Stimulated activated CD4-positive, alpha-beta T cell treated with anti-CD3 and anti-CD28 coated beads, Interleukin-4, amount 100 ng/mL, for 4 hours (primary cell): Measurements from ENCODE around the gene GIGYF2.
A peak's percentile ranks its signal among the peaks of the same experiment; 100 is the strongest.

Source experiments
- DNase-seq, 2 experiments: peaks; one replicate each; pipeline ENCODE4 v3.0.0-alpha.2; 2020

GIGYF2 gene

GRCh38 chr2:232884001-232884421 lies 186.9 kb downstream of the GIGYF2 start:
- DNase-seq: no peak

- DNase-seq: no peak
Observed at GRCh38 chr2:232884549-232885263, 187.6 kb downstream of the GIGYF2 start.

- DNase-seq: no peak
Observed at GRCh38 chr2:232885264-232885961, 188.3 kb downstream of the GIGYF2 start.

DNA sequence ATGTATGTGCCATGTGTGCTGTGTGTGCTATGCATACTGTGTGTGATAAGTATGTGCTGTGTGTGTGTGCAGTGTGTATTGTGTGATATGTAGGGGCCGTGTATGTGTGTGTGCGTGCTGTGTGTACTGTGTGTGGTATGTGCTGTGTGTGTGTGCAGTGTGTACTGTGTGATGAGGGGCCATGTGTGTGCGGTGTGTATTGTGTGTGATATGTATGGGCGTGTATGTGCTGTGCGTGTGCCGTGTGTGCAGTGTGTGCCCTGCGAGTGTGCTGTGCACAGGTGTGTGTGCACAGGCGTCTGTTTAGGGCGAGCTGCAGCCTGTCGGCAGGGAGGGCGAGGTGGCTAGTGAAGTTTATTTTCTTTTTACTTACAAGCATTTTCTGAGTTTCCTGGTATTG lies 189.0 kb downstream of the GIGYF2 start:
- DNase-seq: no peak

DNA sequence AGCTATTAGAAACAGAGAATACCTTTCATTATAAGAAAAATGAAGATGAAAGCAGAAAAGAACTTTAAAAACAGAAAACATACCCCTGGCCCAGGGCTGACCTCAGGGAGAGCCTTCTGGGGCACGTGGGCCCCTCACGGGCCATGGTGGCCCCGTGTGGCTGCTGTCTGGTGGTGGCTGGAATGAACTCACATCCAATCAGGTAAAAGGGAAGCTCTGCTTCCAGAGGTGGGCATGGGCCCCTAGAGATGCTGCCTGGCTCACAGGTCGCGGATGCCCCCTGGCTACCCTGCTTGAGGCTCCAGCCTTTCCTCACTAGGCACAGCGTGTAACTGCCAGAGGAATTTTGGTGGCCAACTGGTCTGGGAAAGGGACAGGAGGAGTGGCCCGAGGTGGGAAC lies 189.5 kb downstream of the GIGYF2 start:
- DNase-seq: no peak

DNA sequence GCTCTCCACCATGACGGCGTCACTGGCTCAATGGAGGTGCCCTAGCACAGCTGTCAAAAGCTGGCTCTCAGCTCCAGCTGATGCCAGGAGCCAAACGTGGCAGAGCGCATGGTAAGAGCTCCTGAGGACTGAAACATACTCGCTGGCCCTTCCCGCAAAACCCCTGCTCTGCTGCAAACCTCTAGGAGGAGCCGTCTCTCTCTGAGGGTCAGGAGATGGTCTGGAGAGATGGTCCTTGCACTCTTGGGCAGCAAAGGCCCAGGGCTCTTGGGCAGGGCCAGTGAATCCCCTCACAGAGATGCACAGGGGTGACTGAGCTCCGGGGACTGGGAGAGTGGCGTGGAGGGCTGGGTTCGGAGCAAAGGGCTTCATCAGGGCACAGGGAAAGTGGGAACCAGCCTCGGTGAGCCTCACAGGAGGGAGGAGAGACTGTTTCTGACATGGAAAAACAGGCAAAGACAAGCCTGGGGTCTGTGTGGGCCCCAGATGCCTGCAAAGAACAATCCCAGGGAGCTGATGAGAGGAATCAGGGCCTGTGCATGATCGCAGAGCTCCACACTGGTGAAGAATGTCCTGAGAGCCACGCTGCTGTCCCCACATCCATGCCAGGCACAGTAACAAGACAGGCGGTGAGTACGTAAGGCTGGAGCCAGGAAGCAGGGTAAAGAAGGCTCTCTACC lies 190.2 kb downstream of the GIGYF2 start:
- DNase-seq: no peak

- no peak for DNase-seq
Observed at GRCh38 chr2:232888099-232888836, 191.1 kb downstream of the GIGYF2 start.

DNA sequence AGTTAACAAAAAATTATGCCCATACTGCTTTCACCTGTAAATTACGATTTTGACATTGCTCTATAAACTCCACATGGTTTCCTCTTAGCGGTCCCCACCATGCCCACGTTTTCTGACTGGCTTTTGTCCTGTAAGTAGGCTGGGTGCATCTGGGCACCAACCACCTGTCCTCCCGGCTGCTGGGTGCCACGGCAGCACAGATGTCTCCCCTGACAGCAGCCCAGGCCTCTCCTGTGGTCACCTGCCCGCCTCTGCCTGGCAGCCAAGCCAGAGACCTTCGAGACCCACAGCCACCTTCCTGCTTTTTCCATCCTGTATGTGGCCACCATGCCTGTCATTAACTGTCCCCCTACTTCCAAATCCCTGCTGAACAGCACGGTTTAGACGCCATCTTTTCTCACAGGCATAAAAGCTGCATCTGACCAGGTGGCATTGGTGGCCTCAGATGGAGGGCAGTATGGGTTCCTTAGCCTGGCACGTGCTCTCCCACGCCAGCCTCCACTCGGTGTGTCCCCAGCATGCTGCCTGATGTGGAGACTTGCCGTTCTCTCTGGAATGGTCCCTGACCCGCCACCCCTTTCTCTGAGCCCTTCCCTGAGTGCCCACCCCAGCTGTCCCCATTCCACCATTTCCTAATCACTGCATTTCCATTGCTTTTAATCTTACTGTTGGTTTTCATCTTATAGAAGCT lies 191.9 kb downstream of the GIGYF2 start:
- no peak for DNase-seq

DNA sequence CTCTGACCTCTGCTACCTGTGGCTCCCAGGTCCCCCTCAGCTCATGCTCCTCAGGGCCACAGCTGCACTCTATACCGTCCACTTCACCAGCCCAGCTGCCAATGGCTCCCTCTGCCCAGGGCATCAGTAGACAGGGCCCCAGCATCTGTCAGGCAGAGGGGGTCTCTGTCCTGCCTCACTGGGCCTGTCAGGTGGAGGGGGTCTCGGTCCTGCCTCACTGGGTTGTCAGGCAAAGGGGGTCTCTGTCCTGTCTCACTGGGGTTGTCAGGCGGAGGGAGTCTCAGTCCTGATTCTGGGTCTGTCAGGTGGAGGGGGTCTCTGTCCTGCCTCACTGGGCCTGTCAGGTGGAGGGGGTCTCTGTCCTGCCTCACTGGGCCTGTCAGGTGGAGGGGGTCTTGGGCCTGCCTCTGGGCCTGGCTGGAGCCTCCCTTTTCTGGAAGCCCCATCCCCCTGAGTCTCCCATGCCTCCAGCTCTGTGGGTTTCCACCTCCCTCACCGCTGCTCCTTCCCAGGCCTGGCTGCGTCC lies 192.8 kb downstream of the GIGYF2 start:
- DNase-seq: no peak

DNA sequence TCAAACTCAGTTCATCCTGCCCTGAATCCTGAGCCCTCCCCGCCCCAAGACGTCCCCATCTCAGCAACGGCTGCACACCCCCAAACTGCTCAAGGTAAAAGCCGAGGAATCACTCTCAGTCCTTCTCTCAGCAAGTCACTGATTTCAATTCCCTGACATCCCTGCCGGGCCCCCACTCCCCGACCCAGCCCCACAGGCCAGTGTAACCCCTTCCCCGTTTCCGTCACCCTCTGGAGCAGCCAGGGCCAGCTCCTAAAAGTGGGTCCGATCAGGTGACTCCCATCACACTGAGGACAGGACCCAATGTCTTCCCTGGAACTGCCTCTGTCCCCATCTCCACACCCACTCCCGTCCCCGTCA lies 193.4 kb downstream of the GIGYF2 start:
- DNase-seq: no peak

DNA sequence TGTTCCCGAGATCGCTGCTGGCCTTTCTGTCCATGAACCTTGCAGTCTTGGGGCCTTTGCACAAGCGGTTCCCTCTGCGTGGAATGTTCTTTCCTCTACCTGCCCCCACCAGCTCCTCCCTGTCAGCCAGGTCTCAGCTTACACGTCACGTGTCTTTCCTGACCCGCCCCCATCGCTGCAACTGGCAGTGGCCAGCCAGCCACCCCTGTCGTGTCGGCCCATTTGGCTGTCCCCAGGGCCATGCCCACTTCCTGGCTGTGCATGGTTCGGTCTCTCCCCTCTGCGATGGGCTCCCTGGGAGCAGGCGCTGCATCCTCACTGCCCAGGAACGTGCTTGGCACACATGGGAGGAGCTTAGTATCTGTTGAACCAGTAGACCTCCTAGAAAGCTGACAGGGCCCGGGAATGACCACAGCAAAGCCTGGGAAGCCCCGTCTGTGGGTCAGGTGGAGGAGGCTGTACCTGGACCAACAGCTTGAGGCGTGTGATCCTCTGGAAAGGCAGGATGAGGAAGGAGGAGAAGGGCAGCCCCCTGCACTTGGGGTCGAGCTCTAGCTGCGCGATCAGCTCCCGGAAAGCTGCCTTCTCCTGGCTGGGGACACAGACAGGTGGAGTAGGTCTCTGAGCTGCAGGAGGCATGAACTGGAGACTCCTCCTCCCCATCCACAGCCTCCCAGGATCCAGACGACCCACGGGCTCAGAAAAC lies 193.9 kb downstream of the GIGYF2 start:
- DNase-seq: no peak

GRCh38 chr2:232891621-232892071 lies 194.5 kb downstream of the GIGYF2 start:
- DNase-seq: no peak

DNA sequence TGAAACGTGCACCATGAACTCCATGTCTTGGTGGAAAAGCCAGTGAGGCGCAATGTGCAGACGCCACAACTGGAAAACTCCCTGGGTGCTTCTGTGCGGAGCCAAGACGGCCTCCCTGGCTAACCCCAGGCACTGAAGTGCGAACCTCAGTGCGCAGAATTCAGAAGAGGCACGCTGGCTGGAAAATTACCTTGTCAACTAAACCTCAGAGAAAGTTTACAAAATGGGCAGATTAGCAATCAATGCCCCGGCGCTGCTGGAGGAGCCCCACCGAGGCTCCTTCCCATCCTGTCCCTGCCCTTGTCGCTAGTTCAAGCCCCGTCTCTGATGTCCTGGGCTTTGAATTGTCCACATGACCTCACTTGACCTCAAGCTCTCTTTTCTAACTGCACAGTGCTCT lies 195.1 kb downstream of the GIGYF2 start:
- DNase-seq: no peak

GRCh38 chr2:232892843-232893242 lies 195.7 kb downstream of the GIGYF2 start:
- DNase-seq: no peak

DNA sequence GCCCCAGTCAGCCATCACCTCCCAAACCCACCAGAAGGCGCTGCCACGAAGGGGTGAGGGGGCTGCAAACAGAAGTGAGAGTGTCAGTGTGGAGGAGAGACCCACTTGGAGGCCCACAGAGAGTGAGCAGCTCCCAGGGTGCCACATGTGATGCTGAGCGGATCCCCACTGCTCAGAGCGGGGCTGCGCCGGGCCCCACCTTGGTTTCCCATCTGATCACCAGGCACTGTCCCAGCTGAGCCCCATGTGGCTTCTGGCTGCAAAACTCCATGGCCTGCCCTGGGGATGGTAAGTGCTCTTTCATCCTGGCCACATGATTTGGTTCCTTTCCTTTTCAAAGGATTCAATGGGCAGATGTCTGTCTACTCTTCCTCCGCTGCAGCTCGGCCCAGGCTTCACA lies 196.7 kb downstream of the GIGYF2 start:
- DNase-seq: no peak

- DNase-seq: no peak
Observed at GRCh38 chr2:232894251-232894650, 197.1 kb downstream of the GIGYF2 start.

GRCh38 chr2:232894746-232895145 lies 197.6 kb downstream of the GIGYF2 start:
- DNase-seq: no peak

DNA sequence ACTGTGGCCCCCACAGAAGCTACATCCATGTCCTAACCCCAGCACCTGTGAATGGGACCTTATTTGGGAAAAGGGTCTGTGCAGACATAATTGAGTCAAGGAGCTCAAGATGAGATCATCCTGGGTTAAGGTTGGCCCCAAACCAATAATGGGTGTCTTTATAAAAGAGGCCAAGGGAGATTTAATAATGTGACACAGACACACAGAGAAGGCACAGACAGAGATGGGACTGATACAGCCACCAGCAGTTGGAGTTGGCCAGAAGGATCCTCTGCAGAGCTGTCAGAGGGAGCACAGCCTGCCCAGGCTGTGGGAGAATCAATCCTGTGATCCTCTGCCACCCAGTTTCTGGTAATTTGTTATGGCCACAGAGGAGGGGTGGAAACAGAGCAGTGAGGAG lies 199.0 kb downstream of the GIGYF2 start:
- DNase-seq: no peak

GRCh38 chr2:232896720-232897597 lies 199.8 kb downstream of the GIGYF2 start:
- no peak for DNase-seq

- DNase-seq: peak; percentile 19 to 35
Observed at GRCh38 chr2:232897598-232898408, 200.7 kb downstream of the GIGYF2 start.
